Retina (tissue), 1 donor: Measurements from ENCODE around the gene UCHL3.

Experiments used
- DNase-seq: peaks from one replicate; pipeline ENCODE4 v3.0.0-alpha.2; 2016

Gene UCHL3

DNA sequence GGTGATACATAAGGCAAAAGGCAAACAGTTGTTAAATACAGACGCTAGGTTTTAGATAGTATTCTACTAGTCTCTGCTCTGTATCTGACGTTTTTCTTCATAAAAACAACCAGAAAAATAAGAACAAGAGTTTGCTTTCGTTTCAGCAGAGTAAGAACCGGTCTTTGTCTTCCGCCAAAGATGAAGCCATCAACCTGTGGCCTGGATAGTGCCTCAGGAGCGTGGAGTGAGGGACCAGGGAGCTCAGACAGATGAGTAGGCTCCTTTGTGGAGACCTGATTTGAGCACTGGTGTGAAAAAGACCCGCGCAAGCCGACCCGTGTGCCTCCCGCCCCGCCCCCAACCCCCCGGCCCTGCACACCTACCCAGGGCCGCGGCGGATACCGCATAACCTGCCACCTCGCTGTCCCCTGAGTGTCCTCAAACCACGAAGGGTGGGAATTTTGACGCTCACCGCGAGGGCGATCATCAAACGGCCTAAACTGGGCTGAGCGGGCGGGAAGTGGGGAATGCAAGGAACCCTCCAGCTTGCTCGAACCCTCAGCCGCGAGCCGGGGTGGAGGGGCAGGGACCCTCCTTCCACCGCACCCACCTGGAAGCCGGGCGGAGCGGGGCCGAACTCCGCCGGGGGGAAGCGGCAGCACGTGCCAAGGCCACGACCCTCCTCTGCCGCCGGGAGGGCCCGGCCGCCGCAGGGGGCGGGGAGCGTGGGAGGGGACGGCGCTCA lies 85.7 kb downstream of the UCHL3 start:
- peak; percentile 49 for DNase-seq

DNA sequence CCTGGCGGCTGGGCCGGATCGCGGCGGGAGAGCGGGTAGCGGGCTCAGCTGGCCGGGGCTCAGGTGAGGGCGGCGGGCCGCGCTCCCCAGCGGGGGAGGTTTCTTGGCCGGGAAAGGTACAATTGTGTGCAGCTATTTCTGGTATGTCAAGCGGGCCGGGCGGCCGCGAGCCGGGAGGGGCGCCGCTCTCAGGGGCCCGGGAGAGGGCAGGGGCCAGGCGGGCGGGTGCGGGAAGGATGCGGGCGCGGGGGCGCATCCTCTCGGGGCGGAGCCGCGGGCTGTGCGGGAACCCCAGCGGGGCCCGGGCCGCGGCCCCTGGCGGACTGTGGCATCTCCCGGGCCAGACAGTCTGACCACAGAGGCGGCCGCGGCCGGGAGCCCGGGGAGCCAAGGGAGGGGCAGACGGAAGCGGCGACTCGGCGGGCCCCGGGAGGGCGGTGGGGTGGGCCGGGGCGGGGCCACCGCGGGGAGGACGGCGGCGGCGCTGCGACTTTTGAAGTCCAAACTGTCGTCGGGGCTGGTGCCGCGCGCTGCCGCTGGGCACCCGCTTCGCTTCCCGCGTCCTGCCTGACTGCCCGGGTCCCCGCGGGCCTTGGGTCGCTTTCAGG lies 86.3 kb downstream of the UCHL3 start, which contains the start of gene LMO7:
LMO7 (plus strand) TSS at position 503 of the 608 bp plus-strand sequence. CDS start 328 bp downstream, outside the sequence.
- no peak for DNase-seq

DNA sequence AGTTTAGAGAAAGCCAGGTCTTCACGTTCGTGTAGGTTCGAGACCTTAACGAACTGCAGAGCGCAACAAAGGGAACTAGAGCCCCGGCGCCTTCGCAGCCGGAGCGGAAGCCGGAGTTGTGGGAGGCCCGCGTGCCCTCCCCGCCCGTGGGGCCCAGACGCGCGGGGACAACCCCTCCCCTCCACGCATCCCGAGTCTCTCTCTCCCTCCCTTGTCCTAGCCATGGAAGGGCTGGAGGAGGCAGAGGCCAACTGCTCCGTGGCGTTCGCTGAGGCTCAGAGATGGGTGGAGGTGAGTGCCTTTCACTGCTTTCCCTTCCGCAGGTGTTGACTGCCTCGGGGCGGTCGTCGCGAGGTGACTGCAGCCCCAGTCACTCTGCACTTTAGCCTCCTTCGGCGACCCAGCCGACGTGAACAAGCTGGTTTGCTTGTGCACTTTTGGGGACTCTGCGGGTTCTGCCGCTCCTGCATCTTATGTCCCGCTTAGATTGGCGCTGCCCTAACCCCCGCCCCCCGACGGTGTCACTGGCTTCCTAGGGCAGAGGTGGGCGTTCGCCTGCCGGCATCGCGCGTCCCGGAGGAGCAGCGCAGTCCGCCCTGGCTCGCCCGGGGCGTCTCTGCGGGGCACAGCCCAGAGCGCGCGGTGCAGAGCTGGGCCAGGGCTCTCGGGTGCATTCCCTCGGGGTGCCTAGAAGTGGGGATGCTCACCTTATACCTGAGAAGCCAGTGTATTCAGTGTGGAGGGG lies 87.0 kb downstream of the UCHL3 start:
- peak; percentile 73 for DNase-seq

DNA sequence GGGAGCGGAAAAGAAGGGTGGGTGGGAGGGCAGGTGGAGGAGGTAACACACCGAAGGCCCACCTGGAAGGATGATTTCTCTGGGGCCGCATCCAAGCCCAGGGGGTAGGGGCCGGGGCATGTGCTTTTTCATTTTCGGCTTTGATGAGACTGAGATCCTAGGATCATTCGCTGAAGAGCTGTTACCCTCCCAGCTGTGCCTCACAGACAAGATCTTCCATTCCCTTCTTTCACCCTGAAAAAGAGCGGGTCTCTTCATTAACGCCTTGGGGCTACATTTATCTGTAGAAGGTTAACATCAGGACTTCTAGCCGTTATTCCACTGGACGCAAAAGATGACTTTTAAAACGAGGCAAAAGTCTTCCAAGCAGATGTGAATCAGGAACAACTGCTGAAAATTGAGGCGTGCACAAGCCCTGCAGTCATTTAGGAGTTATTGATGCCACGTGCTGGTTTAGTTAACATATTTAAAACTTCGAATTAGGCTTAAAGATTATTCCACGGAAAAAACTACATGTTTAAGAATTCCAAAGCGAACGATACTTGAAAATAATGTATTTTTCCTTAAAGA lies 87.7 kb downstream of the UCHL3 start:
- peak; percentile 14 for DNase-seq

DNA sequence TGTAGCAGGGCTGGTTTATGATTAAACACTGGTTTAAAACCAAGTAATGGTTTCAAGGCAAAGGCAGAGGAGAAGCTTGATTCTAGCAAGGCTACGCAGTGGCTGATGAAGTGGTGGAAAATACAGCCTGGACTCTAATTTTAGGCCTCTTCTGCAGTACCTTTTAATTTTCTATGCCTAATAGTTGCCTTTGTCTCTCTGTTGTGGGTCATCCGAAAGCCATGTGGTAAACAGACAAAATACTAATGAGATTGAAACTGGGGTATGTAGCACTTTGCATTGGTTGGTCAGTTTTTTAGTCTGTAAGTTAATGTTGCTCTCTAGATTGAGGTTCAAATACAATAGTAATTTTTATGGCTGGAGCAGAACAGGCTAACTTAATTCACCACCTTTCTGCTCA lies 89.9 kb downstream of the UCHL3 start:
- DNase-seq, result no peak

DNA sequence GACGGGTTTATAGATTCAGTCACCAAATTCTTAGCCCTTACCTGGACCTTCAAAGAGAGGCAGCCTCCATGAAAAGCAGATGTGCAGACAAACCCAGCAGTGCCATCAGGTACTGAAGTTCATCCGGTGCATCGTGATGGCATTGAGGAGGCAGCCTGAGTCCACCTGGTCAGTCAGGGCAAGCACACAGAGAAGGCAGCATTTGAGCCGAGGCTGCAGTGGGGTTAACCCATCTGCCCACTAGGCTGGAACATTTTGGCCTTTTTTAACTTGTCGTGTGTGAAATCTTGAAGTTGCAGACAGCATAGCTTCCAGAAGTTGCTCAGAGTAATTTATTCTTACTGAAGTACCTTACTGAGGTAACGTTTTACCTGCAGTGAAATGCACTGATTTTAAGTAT lies 91.4 kb downstream of the UCHL3 start:
- DNase-seq, result no peak

DNA sequence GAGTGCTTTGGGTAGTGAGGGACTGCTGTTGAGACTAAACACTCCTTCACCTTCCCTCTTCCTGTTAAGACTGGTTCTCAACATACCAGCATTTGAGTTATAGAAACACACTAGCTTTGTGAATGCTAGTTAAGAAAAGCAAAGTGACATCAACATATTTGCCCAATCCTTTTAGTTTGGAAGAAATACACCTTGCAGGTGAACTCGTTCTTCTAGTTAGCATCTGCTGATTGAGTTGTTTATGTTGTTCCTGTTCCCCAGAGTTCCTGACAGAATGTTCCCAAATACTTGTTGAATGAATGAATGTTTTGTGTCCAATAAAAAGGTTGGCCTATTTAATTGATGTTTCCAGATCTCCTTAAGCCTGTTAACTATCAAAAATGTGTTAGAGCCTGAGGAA lies 93.6 kb downstream of the UCHL3 start:
- no peak for DNase-seq

DNA sequence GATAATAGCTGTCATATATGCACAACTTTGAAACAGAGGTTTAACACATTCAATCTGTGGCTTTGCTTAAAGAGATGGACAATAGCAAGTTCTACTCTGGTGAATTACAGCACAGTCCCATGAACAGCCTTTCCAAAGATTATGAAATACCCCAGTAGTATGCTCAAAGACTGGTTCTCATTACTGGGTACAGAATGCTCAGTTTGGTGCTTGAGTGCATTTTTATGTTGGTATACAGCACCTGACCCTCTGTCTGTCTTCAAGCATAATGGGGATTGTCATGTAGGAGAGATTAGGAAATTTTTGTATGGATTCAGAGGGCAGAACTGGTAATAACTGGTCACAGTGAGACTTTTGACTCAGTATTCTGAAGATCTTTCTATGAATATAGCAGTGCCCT lies 94.1 kb downstream of the UCHL3 start:
- no peak for DNase-seq

DNA sequence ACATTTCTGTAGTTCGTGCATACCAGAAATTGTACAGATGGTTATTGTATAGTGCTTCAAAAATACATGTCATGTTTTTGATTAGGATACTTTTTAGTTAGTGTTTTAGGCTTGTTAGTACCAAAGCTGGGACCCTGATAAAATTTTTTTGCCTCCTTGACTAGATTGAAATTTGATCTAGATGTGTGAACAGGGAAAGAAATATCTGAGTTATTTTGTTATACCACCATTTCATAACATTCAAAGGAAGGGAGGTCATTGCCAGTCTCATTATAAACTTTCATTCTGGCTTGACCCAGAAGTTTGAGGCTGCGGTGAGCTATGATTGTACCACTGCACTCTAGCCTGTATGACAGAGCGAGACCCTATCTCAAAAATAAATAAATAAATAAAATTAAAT lies 95.5 kb downstream of the UCHL3 start:
- DNase-seq, result no peak

DNA sequence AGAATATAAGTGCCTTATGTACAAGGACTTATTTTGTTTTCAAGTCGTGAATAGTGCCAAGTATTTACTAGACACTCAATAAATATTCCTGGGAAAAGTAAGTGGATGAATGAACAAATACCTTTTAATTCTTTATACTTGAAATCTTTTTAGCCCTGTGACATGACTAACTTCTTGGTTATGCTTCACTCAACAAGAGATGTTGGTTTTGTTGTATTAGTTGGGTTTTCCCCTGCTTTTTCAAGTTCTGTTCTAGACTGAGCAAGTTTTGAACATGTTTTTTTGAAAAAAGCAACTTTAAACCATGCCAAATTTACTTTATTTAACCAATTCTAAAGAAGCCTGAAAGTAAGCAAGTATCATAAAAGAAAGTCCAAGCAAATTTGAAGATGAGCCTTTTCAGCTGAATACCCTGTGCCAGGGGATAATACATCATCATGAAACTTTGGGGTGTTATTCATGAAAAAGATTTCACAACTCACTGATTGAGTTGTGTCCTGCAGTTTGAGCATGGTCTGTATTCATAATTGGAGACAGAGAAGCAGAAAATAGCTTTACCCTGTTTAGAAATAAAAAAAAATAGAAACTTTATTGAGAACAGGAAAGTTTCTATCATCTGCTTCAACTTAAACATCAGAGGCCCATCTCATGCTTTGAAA lies 97.7 kb downstream of the UCHL3 start:
- no peak for DNase-seq

DNA sequence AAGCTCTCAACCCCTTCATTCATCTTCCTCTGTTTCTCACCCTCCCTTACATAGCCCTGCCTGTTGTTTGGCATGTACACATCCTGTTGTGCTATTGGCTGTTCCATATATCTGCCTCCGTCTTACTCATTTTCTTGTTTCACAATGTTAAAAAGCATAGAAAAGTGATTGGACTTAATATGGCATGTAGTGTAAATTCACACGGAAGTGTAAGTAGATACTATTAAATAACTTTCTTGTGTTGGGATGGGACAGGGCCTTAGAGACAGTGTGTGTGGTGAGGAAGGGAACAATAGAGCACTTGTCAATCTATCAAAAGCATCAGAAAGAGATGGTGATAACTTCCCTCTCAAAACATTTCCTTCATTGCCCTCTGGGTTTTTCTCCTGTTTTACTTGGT lies 98.9 kb downstream of the UCHL3 start:
- DNase-seq, result no peak

DNA sequence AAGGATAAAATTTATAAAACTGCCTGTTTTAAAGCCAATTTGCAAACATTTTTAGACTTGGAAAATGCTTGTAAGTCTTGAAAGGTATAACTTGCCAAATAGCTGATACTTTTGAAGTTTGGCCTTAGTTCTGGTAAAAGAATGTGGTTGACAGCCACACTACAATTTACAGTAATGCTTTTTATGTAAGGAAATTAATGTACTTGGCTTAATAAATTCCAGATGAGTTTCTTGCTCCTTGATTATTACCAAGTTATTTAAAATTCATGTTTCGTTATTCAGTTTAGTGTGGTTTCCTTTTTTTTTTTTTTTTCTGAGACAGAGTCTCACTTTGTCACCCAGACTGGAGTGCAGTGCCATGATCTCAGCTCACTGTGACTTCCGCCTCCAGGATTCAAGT lies 101.4 kb downstream of the UCHL3 start:
- DNase-seq, result no peak

DNA sequence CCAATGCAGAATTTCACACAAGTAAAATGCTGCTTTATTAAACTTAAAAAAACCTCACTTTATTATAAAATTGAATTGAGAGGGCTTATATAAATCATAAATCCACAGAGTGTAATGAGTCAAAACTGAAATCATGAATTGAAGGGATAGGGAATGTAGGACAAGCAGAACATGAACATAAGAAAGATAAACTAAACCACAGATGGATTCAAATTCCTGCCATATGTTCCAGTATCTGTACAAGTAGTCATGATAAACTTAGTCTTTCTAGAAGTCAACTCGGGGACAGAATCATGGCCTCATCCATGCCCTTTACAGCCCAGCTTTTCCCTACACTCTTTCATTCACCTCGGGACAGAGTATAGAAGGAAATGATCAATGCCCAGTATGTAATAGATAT lies 103.1 kb downstream of the UCHL3 start:
- DNase-seq, result no peak
